HPDE6-E6E7 (cell line): ENCODE measurements around the gene RGS6.

Experiments
- DNase-seq: peaks from one replicate; pipeline ENCODE4 v3.0.0; 2011; ENCODE audit warnings: missing footprints; ENCODE audit errors: extremely low spot score

Gene RGS6

GRCh38 chr14:72550513-72550912 is 618.3 kb downstream of the RGS6 start:
- peak; percentile 57 for DNase-seq

GRCh38 chr14:72552236-72552635 is 620.0 kb downstream of the RGS6 start:
- DNase-seq, result no peak

GRCh38 chr14:72553161-72553560 is 620.9 kb downstream of the RGS6 start:
- no peak for DNase-seq

DNA sequence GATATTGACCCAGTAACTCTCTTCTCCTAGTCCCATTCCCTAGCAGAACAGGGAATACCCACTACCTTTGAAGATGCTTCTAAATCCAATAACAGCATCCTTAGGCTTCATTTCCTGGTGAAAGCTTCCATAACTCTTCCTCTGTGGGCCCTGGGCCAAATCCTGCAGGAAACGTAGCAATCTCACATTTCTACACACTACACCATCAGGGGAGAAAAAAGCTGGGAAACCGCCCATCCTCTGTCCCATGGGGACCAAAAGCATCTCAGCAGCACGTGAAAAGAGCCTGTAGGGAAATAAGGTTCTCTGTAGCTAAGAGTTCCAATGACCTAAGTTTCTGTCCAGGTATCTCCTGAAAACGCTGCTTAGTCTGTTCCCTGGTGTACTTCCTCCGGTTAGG is 621.4 kb downstream of the RGS6 start:
- no peak for DNase-seq

DNA sequence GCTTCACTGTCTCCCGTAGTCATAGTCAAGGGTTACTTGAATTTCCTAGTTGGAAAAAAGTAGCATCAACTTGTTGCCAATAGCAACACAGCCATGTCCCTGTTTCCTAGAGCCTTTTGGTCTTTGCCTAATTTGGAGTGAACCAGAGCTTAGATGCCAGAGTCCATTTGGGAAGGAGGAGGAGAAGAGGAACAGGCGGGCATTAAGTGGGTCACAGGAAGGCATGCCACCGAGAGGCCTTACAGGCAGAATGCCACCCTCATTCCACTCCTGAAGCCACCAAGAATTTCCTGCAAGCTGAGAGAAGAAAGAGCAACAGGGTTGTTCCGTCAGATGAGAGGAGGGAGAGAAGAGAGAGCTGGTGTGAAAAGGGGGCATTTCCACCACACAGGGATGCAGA is 622.2 kb downstream of the RGS6 start:
- no peak for DNase-seq

DNA sequence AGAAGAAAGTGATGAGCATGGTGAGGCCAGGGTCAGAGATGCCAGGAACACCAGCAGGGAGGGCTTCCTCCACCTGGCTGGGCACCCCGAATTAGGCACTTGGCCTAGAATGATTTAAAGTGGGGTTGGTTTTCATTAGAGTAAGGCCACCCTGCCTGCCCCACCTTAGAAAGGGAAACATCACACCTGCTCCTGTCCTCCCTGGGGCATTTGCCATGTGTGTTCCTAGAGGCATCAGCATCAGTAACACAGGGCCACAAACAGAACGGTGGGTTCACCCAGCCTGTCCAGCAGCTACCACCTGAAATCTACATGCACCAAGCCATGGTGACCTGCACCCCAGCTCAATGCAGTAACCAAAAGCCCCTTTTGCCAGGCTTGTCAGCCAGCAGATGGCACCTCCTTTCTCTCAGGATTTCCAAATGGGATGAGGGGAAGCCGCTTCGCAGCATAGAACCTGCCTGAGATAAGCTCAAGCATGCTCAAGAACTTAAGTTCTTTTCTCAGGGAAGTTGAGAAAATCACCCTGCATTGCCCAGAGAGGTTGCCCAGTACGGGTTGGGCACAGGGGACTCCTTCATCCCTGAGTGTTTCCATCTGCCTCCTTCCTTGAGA is 622.9 kb downstream of the RGS6 start:
- no peak for DNase-seq

- no peak for DNase-seq
Measured at GRCh38 chr14:72555609-72556000, 623.4 kb downstream of the RGS6 start.

- no peak for DNase-seq
Measured at GRCh38 chr14:72557671-72558070, 625.4 kb downstream of the RGS6 start.

DNA sequence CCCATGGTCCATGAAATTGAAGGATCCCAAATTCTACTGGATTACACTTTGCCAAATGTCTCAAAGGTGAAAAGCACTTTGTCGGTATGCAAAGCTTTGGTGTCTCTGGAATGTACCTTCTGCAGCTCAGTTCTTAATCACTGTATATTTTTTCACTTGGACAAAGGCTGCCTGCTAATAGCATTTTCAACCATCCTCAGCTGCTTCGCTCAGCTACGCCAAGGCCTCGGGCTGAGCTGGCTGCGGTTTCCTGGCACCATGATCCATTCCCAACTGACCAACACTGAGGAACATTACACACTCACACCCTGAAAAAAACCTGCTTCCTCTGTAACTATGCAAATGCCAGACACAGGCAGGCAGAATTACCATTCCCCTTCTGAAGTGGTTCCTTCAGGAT is 626.5 kb downstream of the RGS6 start:
- peak; percentile 61 for DNase-seq

DNA sequence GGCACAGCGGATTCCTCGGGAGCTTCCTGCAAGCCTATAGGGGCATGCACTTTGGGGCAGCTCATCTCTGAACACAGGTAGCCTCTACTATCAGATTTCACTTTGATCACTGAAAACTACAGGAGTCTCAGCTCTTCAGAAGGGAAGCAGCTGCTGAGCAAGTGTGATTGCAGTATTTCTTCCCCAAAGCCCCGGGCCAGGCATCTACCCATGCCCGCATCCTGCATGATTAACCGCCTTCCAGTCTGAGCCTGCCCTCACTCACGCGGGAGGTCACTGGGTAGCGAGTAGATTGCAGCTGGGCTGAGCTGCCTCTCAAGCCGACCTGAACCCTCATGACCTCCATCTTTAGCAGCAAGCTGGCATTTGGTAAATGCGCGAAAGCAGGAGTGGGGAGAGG is 627.0 kb downstream of the RGS6 start:
- DNase-seq, result peak; percentile 86

DNA sequence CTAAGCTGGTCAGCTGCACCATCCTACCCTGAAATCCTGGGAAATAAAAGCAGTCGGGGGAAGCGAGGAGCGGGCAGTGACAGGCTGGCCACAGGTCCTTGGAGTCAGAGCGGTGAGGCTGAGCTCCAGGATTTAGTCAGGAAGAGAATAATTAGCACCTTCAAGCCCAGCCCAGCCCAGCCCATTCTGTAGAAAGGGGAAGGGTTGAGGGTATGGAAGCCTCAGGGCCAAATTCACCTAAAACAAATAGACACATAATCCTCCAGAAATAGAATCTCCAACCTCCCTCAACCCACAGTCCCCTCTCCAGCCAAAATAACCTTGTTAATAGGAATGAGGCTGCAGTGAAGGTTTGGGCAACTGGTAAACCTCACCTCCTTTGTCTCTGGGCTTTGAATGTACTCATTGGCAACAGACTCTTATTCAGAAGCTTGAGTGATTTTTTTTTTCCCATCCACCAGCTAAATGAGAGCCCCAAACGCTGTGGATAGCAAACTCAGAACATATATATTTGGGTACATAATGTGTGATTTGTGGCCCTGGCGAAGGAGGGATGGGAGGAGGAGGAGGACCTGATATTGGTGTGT is 627.5 kb downstream of the RGS6 start:
- DNase-seq, result no peak

DNA sequence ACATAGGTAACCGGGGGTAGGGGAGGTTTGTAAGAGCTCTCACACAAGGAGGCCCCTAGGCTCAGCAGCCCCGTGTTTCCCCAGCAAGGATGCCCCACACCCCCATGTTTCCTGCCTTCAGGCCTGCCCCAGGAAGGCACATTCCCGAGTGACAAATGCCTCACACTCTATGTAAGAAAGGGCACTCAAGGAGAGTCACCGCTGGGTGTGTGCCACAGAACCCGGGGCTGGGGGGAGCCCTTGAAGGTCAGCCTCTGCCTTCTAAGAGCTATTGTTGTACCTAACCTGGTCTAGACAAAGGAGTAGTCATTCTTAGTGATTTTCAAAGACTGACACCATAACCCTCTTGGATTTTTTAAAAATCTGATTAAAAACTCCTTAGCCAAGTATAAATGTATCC is 628.1 kb downstream of the RGS6 start:
- DNase-seq, result no peak

GRCh38 chr14:72560889-72561493 is 628.8 kb downstream of the RGS6 start:
- DNase-seq, result no peak

DNA sequence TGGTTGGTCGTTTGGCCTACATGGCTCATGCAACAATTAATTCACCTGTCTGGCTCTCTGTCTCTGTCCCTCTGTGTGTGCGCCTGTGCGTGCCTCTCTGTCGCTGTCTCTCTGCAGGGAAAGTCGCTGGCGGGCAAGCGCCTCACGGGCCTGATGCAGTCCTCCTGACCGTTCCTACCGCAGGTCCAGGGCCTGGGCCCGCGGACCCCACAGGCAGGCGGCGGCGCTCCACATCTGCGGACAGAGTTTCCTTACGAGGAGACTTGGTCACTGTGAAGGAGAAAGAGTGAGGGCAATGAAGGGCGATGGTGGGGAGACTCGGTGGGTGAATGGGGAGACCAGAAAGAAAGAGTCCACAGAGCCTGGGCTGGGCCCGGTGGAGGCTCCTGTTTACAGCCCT is 630.1 kb downstream of the RGS6 start:
- no peak for DNase-seq

DNA sequence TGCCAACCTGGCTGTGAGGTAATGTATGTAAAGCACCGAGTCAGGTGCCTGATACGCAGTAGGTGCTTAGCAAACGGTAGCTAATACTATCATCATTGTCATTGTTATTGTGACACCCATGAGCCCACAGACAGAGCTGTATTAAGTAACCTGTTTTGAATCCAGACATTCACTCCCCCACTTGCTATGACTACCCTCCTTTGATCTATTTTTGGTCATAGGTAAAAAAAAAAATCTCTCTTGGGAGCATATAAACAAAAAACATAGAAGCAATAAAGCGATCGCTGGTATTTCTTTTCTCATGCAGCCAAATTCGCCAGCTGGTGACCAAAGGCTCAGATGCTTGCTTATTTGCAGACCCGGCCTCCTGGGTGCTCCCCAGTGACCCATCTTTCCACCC is 631.4 kb downstream of the RGS6 start:
- no peak for DNase-seq

DNA sequence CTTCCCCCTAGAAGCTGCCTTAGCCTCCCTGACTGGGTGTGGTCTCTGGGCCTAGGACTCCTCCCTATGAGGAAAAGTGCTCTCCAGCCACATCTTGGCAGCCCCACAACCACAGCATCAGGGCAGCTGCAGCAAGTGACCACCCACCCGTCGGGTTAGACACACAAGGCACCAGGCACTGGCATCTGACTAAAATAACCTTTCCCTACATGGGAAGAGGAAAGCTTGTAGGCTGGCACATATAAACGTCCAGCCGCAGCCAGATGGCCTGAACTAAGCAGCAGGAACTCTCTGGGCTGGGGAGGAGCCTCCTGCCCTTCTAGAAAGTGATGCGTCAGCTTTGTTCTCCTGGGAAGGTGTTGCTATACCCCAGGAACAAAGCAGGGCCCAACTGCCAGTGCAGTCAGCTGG is 632.9 kb downstream of the RGS6 start:
- no peak for DNase-seq

- DNase-seq, result no peak
Measured at GRCh38 chr14:72565917-72566316, 633.7 kb downstream of the RGS6 start.

GRCh38 chr14:72567226-72567625 is 635.0 kb downstream of the RGS6 start:
- DNase-seq, result no peak

DNA sequence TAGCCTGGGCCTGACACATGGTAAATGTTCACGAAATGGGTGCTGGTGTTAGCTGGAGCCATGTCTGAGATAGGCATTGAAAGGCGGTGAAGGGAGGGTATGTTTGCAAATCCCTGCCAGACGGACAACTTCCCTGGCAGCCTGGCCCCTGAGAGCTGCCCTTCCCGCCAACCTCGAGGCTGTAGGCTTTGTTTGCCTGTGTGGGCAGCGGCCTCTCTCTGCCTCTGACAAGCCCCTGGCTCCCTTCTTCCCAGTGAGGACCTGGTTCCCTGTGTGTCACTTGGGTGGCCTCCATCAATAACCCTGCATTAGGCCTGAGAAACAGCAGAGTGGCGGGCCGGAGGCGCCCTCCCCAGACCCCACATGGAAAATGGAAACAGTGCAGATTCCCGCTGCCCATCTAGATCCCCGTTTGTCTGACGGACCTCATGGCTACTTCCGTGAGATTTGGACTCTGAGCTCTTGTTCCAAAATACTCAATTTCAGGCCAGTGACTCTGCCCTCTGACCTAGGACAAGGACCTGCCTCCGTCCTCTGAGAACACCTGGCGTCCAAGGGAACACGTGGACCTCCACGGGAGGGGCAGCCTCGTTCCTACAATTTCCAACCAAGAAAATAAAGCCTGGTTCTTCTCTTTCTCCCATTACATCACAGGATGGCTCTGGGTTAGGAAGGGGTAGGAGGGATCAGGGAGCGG is 636.2 kb downstream of the RGS6 start:
- no peak for DNase-seq

DNA sequence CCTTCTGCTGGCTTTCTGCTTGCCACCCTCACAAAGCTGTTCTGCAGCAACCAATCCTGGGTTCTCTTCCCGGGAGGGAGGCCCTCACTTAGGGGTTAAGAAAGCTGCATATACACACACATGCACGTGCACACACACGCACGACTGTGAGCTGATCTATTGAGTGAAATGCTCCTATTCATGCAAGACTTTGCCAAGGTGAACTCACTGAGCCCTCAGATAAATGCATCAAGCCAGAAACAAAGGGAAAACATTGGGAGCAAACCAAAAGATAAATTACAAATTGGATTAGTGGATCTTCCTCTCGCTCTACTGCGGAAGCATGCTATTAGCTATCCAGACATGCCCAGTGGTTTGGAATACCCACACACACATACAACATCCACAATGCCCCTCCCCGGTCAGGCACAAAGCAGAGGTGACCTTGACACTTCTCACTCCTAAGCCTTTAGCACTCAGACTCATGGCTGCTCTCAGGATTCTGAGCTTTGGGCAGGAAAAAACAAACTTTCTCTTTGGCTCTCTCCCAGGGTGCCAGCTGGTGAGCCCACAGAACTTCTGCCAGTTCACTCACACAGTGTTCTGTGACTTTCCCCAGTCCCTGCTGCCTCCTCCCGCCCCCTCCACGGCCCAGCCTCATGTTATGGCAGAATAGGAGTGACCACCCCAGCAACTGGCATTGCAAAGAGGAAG is 641.6 kb downstream of the RGS6 start:
- DNase-seq, result no peak

- DNase-seq, result no peak
Measured at GRCh38 chr14:72574715-72575114, 642.5 kb downstream of the RGS6 start.

DNA sequence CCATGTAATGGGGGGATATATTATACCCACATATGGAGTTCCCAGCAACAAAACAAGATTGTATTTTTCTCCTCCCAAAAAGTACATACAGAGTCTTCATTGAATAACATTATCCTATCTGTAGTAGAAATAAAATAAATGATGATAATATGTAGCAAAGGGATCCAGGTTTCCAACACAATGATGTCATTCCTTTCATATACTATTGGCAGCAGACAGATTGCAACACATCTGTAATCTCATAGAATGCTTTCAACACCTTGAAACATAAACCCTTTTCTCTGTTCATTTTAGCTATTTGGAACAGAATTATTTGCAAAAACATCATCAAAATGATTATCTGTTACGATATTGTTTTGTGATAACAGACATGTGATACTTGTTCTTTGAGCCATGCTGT is 644.0 kb downstream of the RGS6 start:
- DNase-seq, result peak; percentile 16
